MCF 10A (cell line): ENCODE measurements around the gene SPINK2. TPM values are rescaled to one million over a fixed set of nuclear protein-coding genes. Genes with fewer than 3 reads are reported as not detected.

Source experiments
- total RNA-seq: library from RNA; stranded (reverse); gene quantifications from 2 replicates; pipeline ENCODE4 v1.2.3, GENCODE V29; 2022

Gene SPINK2
- total RNA-seq, 1 experiment from 2014 or later = not detected

Other genes starting within 250 kb of the SPINK2 start
- gene HOPX, start 140.4 kb downstream of the SPINK2 start, total RNA-seq = not detected in 2 replicates
- gene REST, start 86.2 kb upstream of the SPINK2 start, total RNA-seq = 50.5 and 51.6 TPM in 2 replicates
- 17.1 and 23.2 TPM in 2 replicates for gene NOA1, start 155.9 kb upstream of the SPINK2 start, total RNA-seq
- gene POLR2B, start 157.2 kb upstream of the SPINK2 start, total RNA-seq = 101 and 126 TPM in 2 replicates